Panc1 (cell line): ENCODE measurements around the gene ALPL.

Experiments
- POLR2AphosphoS5 ChIP-seq: IDR thresholded peaks from 2 replicates; pipeline ENCODE4 v1.6.1; 2012; ENCODE audit warnings: mild to moderate bottlenecking, low read depth, low read length, moderate library complexity
- TF ChIP-seq, protein P1 (sequence below): fragments of 450-650 bp; IDR thresholded peaks from 2 replicates; pipeline ENCODE4 v1.5.1; 2017; ENCODE audit warnings: mild to moderate bottlenecking
- TF ChIP-seq, protein P2 (sequence below), 2 experiments: IDR thresholded peaks; 2 replicates each; pipeline ENCODE4 v1.6.1; 2011 to 2012; ENCODE audit warnings: low read depth in 2 of 2, control low read depth in 1 of 2, low read length in 1 of 2, mild to moderate bottlenecking in 1 of 2, moderate library complexity in 1 of 2; ENCODE audit not compliant: insufficient read depth in 1 of 2

DNA sequence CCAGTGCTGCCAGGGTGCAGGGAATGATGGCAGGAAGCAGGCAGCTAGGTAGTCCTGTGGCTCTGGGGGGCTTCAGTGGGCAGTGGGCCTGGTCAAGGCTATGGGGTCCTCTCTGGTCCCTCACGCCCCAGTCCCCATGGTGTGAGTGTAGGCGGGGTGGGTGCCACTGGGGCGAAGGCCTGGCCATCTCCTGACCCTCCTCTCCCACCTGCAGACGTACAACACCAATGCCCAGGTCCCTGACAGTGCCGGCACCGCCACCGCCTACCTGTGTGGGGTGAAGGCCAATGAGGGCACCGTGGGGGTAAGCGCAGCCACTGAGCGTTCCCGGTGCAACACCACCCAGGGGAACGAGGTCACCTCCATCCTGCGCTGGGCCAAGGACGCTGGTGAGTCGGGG is 53.7 kb downstream of the ALPL start:
- TF ChIP-seq, protein P1, sequence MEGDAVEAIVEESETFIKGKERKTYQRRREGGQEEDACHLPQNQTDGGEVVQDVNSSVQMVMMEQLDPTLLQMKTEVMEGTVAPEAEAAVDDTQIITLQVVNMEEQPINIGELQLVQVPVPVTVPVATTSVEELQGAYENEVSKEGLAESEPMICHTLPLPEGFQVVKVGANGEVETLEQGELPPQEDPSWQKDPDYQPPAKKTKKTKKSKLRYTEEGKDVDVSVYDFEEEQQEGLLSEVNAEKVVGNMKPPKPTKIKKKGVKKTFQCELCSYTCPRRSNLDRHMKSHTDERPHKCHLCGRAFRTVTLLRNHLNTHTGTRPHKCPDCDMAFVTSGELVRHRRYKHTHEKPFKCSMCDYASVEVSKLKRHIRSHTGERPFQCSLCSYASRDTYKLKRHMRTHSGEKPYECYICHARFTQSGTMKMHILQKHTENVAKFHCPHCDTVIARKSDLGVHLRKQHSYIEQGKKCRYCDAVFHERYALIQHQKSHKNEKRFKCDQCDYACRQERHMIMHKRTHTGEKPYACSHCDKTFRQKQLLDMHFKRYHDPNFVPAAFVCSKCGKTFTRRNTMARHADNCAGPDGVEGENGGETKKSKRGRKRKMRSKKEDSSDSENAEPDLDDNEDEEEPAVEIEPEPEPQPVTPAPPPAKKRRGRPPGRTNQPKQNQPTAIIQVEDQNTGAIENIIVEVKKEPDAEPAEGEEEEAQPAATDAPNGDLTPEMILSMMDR: no peak
- TF ChIP-seq POLR2AphosphoS5: no peak
- TF ChIP-seq, protein P2, sequence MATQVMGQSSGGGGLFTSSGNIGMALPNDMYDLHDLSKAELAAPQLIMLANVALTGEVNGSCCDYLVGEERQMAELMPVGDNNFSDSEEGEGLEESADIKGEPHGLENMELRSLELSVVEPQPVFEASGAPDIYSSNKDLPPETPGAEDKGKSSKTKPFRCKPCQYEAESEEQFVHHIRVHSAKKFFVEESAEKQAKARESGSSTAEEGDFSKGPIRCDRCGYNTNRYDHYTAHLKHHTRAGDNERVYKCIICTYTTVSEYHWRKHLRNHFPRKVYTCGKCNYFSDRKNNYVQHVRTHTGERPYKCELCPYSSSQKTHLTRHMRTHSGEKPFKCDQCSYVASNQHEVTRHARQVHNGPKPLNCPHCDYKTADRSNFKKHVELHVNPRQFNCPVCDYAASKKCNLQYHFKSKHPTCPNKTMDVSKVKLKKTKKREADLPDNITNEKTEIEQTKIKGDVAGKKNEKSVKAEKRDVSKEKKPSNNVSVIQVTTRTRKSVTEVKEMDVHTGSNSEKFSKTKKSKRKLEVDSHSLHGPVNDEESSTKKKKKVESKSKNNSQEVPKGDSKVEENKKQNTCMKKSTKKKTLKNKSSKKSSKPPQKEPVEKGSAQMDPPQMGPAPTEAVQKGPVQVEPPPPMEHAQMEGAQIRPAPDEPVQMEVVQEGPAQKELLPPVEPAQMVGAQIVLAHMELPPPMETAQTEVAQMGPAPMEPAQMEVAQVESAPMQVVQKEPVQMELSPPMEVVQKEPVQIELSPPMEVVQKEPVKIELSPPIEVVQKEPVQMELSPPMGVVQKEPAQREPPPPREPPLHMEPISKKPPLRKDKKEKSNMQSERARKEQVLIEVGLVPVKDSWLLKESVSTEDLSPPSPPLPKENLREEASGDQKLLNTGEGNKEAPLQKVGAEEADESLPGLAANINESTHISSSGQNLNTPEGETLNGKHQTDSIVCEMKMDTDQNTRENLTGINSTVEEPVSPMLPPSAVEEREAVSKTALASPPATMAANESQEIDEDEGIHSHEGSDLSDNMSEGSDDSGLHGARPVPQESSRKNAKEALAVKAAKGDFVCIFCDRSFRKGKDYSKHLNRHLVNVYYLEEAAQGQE (IDR thresholded peaks at IDR 0.05; ENCODE audit: insufficient read depth in 1 of 2, low read depth in 2 of 2, low read length in 1 of 2): no peak
